GM19043 (cell line): ENCODE measurements around the gene PHKB.
"Not testable (repeated sequence)": the region's sequence is repeated elsewhere in the genome, so short reads cannot be mapped to it uniquely, and the experiment has no call there.

Experiments
- ATAC-seq: cut with Tn5 transposase; IDR thresholded peaks from one replicate; pipeline ENCODE4 v1.9.1; 2021; ENCODE audit warnings: low read depth; ENCODE audit not compliant: unreplicated experiment

Gene PHKB

DNA sequence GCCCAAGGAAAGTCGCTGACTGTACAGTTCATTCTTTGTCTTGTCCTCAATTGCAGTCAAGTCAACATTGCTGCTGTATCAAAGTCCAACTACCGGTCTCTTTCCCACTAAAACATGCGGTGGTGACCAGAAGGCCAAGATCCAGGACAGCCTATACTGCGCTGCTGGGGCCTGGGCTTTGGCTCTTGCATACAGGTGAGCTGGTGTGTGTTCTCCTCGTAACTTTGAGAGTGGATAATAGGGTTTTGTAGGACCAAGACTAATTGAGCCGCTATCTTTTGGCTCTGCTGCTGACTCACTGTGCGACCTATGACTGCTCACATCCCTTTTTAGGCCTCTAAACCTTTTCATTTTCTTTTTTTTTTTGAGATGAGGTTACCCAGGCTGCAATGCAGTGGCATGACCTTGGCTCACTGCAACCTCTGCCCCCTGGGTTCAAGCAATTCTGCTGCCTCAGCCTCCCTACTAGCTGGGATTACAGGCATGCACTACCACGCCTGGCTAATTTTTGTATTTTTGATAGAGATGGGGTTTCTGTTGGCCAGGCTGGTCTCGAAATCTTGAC, 38.7 kb downstream of the PHKB start:
- no peak for ATAC-seq

DNA sequence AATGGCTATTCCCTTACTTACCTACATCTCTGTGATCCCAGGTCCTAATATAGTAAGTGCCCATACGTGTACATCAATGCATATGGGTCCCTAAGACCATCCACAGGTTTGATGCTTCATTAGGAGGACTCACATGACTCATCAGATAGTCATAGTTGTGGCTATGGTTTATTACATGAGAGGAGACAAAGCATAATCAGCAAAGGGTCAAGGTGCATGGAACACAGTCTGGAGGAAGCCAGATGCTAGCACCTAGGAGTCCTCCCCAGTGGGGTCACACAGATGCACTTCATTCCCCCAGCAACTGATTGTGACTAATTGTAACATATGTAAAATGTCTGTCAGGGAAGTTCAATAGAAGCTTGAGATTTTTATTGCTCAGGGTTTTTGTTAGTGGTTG, 42.8 kb downstream of the PHKB start:
- ATAC-seq: no peak

DNA sequence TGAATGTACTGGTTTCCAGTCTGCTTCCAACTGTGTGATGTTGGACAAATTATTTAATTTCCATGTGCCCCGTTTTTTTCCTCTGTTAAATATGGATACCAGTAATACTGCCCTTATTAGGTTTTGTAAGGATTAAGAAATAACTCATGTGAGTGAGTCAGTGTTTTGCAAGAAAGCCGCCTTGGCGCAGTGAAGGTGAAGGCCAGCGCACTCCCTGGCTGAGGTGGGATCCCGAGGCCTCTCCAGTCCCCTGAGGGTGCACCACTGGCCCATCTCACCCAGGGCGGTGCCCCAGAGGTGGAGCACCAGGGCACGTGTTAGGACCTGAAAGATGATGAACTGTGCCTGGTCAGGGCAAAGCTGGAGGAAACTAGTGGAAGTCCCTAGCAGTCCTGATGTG, 43.5 kb downstream of the PHKB start:
- ATAC-seq: no peak

DNA sequence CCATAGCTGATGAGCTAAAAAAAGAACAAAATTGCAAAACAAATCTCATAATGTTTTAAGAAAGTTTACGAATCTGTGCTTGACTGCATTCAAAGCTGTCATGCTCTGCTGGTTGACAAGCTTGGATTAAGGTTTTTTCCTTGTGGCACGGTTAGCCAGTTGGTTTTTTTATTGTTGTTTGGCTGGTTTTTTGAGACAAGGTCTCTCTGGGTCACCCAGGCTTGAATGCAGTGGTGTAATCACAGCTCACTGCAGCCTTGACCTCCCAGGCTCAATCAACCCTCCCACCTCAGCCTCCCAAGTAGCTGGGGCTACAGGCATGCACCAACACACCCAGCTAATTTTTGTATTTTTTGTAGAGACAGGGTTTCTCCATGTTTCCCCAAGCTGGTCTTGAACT, 45.7 kb downstream of the PHKB start:
- ATAC-seq: no peak

DNA sequence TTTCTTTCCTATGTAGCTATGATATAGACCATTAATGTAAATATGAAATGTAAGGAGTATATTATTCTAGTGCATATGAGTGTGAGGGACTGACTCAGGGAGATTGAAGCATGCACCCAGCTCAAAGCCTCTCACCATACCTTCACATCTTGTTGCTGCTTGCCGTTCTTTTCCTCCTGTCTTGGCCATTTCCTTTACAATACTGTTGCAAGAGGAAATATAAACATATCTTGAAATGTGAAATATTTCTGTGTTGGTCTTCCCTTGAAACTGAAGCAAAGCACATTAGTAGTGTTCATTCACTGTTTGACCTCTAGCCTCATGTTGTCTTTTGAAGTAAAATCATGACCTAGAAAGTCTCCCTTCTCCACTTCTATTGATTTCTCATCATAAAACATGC, 46.6 kb downstream of the PHKB start:
- no peak for ATAC-seq

- no peak for ATAC-seq
Measured at GRCh38 chr16:47511882-47512281, 50.8 kb downstream of the PHKB start.

DNA sequence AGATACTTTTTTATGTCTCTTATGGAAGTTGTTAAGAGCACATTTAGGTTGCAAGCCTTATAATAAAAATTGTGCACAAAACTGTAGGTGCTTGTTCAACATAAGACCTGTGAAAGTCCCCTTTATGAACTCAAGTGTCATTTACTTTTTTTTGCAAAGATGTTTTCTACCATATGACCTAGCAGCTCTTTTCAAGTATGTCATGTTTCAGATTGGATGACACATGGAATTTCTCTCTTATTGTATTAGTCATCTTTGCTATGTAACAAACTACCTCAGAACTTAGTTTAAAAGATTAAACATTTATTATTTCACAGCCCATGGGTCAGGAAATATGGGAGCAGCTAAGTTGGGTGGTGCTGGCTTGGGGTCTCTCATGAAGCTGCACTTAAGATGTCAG, 57.9 kb downstream of the PHKB start:
- ATAC-seq: no peak

DNA sequence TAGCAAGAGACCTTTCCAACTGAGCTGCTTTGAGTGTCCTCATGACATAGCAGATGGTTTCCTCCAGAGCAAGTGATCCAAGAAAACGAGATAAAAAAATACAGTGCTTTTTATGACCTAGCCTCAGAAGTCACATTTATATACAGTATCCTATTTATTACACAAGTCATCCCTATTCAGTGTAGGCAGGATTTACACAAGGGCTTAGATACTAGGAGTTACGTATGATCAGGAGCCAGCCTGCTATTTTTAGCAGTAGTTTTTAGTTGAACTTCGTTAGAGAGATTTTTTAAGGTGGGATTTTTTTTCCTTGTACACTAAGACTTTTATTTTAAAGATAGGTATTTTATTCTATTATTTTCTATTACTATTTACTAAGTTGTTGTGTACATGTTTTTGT, 58.4 kb downstream of the PHKB start:
- ATAC-seq: no peak

DNA sequence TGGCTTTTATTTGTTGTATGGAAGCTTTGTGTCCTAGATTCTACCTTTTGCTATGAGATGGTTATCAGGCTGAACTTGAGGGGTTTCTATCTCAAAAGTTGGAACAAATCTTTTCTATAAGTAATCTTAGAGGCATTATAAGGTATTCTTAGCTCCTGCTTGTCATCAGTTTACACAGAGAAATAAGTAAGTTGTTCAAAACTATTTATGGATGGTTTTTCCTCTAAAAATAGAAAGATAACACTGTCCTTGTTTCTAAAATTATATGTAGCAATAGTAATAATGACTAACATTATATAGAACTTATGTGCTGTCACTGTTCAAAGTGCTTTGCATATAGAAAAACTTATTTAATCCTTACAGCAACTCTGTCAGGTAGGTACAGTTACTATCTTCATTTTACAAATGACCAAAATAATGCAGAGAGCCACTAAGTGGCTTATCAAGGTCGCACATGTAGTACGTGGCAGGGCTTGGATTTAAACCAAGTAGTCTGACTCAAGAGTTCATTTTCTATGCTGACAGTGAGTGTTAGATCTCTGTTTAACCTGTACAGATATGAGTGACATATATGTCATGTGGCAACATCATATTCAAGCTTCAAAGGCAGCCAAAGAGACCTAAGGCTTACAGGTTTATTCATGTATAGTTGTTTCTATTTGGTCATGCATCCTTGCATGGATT, 59.0 kb downstream of the PHKB start:
- ATAC-seq: no peak

GRCh38 chr16:47523342-47524006, 62.3 kb downstream of the PHKB start:
- peak; percentile 99 for ATAC-seq

GRCh38 chr16:47524007-47524405, 62.9 kb downstream of the PHKB start:
- no peak for ATAC-seq

- no peak for ATAC-seq
Measured at GRCh38 chr16:47528431-47528830, 67.3 kb downstream of the PHKB start.

GRCh38 chr16:47533744-47534292, 72.7 kb downstream of the PHKB start:
- no peak for ATAC-seq

DNA sequence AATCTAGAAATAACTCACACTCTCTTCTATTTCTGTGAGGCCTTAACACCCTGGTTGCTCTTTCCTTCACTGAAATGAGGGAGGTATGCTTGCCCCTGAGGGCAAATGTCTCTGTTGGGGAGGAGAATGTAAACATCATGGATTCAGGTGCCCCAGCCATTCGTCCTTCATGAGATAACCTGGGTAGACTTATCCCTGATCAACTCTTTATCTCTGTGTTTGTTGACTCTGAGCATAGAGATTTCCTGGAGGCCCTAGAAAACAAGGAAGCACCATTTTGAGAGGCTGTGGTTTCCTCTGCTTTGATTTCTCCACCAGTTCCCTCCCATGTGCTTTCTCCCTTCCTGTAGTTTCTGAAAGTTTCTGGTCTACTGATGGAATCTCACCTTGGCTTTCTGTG, 77.3 kb downstream of the PHKB start:
- no peak for ATAC-seq

DNA sequence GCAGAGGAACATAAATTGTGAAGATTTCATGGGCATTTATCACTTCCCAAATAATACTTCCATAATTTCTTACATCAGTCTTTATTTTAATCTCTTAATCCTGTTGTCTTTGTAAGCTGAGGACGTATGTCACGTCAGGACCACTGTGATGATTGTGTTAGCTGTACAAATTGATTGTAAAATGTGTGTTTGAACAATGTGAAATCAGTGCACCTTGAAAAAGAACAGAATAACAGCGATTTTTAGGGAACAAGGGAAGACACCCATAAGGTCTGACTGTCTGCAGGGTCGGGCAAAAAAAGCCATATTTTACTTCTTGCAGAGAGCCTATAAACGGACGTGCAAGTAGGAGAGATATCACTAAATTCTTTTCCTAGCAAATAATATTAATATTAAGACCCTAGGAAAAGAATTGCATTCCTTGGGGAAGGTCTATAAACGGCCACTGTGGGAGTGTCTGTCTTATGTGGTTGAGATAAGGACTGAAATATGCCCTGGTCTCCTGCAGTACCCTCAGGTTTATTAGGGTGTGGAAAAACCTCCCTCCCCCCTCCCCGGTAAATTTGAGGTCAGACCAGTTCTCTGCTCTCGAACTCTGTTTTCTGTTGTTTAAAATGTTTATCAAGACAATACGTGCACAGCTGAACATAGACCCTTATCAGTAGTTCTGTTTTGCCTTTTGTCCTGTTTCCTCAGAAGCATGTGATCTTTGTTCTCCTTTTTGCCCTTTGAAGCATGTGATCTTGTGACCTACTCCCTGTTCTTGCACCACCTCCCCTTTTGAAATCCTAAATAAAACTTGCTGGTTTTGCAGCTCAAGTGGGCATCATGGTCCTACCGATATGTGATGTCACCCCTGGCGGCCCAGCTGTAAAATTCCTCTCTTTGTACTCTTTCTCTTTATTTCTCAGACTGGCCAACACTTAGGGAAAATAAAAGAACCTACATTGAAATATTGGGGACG, 78.9 kb downstream of the PHKB start:
- not testable (repeated sequence) for ATAC-seq

DNA sequence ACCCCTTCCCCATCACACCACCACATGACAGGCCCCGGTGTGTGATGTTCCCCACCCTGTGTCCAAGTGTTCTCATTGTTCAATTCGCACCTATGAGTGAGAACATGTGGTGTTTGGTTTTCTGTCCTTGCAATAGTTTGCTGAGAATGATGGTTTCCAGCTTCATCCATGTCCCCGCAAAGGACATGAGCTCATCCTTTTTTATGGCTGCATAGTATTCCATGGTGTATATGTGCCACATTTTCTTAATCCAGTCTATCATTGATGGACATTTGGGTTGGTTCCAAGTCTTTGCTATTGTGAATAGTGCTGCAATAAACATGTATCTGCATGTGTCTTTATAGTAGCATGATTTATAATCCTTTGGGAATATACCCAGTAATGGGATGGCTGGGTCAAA, 80.0 kb downstream of the PHKB start:
- ATAC-seq: not testable (repeated sequence)

DNA sequence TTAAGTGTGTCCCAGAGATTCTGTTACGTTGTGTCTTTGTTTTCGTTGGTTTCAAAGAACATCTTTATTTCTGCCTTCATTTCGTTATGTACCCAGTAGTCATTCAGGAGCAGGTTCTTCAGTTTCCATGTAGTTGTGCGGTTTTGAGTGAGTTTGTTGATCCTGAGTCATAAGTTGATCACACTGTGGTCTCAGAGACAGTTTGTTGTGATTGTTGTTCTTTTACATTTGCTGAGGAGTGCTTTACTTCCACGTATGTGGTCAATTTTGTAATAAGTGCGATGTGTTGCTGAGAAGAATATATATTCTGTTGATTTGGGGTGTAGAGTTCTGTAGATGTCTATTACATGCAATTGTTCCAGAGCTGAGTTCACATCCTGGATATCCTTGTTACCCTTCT, 83.1 kb downstream of the PHKB start:
- not testable (repeated sequence) for ATAC-seq

GRCh38 chr16:47551185-47551584, 90.1 kb downstream of the PHKB start:
- ATAC-seq: not testable (repeated sequence)

GRCh38 chr16:47551767-47552166, 90.6 kb downstream of the PHKB start:
- not testable (repeated sequence) for ATAC-seq

DNA sequence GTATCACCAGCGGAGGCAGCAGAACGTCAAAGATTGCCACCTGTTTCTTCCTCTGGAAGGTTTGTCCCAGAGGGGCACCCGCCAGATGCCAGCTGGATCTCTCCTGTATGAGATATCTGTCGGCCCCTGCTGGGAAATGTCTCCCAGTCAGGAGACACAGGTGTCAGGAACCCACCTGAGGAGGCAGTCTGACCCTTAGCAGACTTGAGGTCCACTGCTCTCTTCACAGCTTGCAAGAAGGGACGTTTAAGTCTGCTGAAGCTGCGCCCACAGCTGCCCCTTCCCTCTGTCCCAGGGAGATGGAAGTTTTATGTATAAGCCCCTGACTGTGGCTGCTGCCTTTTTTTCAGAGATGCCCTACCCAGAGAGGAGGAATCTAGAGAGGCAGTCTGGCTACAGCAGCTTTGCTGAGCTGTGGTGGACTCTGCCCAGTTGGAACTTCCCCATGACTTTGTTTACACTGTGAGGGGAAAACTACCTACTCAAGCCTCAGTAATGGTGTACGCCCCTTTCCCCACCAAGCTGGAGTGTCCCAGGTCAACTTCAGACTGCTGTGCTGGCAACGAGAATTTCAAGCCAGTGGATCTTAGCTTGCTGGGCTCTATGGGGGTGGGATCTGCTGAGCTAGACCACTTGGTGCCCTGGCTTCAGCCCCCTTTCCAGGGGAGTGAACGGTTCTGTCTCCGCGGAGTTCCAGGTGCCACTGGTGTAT, 92.9 kb downstream of the PHKB start:
- no peak for ATAC-seq
